ENCODE measurements around the gene CD8B.

The CD8B gene

GRCh38 chr2:86785456-86785855 is 76.2 kb downstream of the CD8B start:
- WGBS, 2 donors (ENCODE audit: extremely low coverage in 2 of 2, insufficient read length in 2 of 2, insufficient replicate concordance in 1 of 2): no CpG with 5 or more reads among the region's 9 CpGs
- no peaks in the 10 kb centered on the region for H3K79me1 ChIP-seq (ENCODE audit: low read depth, low read length)

GRCh38 chr2:86783615-86784339 is 77.9 kb downstream of the CD8B start:
- H2BK12ac ChIP-seq (ENCODE audit: low read length): no peak overlapping the region
- no peak overlapping the region for H4K91ac ChIP-seq (ENCODE audit: low read depth, low read length, poor library complexity)
- DNase-seq (ENCODE audit: low spot score): no peak
- no peak overlapping the region for H4K8ac ChIP-seq (ENCODE audit: low read depth, low read length)
- H3K9me3 ChIP-seq (replicated peaks in 1 of 2; ENCODE audit: control insufficient read depth in 2 of 2, insufficient read depth in 1 of 2, low read depth in 1 of 2, low read length in 2 of 2): peaks cover 0 to 3% of the 10 kb centered on the region in 2 donors
- no peak overlapping the region for H3K23ac ChIP-seq (ENCODE audit: low read depth, low read length, poor library complexity)
- H2BK15ac ChIP-seq (ENCODE audit: low read length): no peak overlapping the region
- no peak overlapping the region for H3K14ac ChIP-seq (ENCODE audit: low read length)
- no peaks in the 10 kb centered on the region for H3K36me3 ChIP-seq (replicated peaks in 1 of 2; ENCODE audit: control insufficient read depth in 2 of 2, insufficient read depth in 2 of 2, low read length in 2 of 2)
- H2AK5ac ChIP-seq (ENCODE audit: low read depth, low read length): no peak overlapping the region
- H3K4me2 ChIP-seq (ENCODE audit: insufficient read depth, low read length, poor library complexity, severe bottlenecking): no peak overlapping the region
- peaks cover 0 to 2% of the 10 kb centered on the region in 2 donors for H3K4me1 ChIP-seq (ENCODE audit: control insufficient read depth in 2 of 2, insufficient read depth in 1 of 2, low read depth in 1 of 2, low read length in 2 of 2)
- no peak overlapping the region for H3K9ac ChIP-seq (ENCODE audit: low read depth, low read length, poor library complexity)
- no peak overlapping the region for H2BK120ac ChIP-seq (ENCODE audit: low read depth, low read length)
- no peak overlapping the region for H3K4me3 ChIP-seq (ENCODE audit: low read length in 2 of 2)
- no CpG with 5 or more reads among the region's 8 CpGs for WGBS, 2 donors (ENCODE audit: extremely low coverage in 2 of 2, insufficient read length in 2 of 2, insufficient replicate concordance in 1 of 2)
- H2AFZ ChIP-seq (ENCODE audit: low read length): no peak overlapping the region
- H3K4ac ChIP-seq (ENCODE audit: low read length): no peak overlapping the region
- no peaks in the 10 kb centered on the region for H3K79me1 ChIP-seq (ENCODE audit: low read depth, low read length)
- H3K18ac ChIP-seq (ENCODE audit: low read length): no peak overlapping the region
- no peak overlapping the region for H3K27ac ChIP-seq (replicated peaks; ENCODE audit: low read length)
- H2BK5ac ChIP-seq (ENCODE audit: low read length): no peak overlapping the region
- peaks cover 4 to 61% (median 15%) of the 10 kb centered on the region in 3 experiments for H3K27me3 ChIP-seq (ENCODE audit: control insufficient read depth in 3 of 3, insufficient read depth in 3 of 3, low read depth in 1 of 3, low read length in 3 of 3)

More at GRCh38 chr2:86785456-86785855, 76.2 kb downstream of the CD8B start:
- no peak overlapping the region for H3K4ac ChIP-seq (ENCODE audit: low read length)
- H3K27ac ChIP-seq (replicated peaks; ENCODE audit: low read length): no peak overlapping the region
- H3K14ac ChIP-seq (ENCODE audit: low read length): no peak overlapping the region
- no peak overlapping the region for H2BK120ac ChIP-seq (ENCODE audit: low read depth, low read length)
- no peak overlapping the region for H3K4me2 ChIP-seq (ENCODE audit: insufficient read depth, low read length, poor library complexity, severe bottlenecking)
- H3K9me3 ChIP-seq (replicated peaks in 1 of 2; ENCODE audit: control insufficient read depth in 2 of 2, insufficient read depth in 1 of 2, low read depth in 1 of 2, low read length in 2 of 2): peaks cover 0 to 7% of the 10 kb centered on the region in 2 donors
- H2AFZ ChIP-seq (ENCODE audit: low read length): no peak overlapping the region
- no peaks in the 10 kb centered on the region for H3K36me3 ChIP-seq (replicated peaks in 1 of 2; ENCODE audit: control insufficient read depth in 2 of 2, insufficient read depth in 2 of 2, low read length in 2 of 2)
- H2BK5ac ChIP-seq (ENCODE audit: low read length): no peak overlapping the region
- H2AK5ac ChIP-seq (ENCODE audit: low read depth, low read length): no peak overlapping the region
- H3K4me1 ChIP-seq (ENCODE audit: control insufficient read depth in 2 of 2, insufficient read depth in 1 of 2, low read depth in 1 of 2, low read length in 2 of 2): peaks cover 2 to 6% of the 10 kb centered on the region in 2 donors
- H3K18ac ChIP-seq (ENCODE audit: low read length): no peak overlapping the region
- H4K8ac ChIP-seq (ENCODE audit: low read depth, low read length): no peak overlapping the region
- no peak overlapping the region for H3K23ac ChIP-seq (ENCODE audit: low read depth, low read length, poor library complexity)
- H3K9ac ChIP-seq (ENCODE audit: low read depth, low read length, poor library complexity): no peak overlapping the region
- H2BK15ac ChIP-seq (ENCODE audit: low read length): no peak overlapping the region
- H3K4me3 ChIP-seq (ENCODE audit: low read length in 2 of 2): no peak overlapping the region
- H4K91ac ChIP-seq (ENCODE audit: low read depth, low read length, poor library complexity): no peak overlapping the region
- no peak for DNase-seq (ENCODE audit: low spot score)
- no peak overlapping the region for H2BK12ac ChIP-seq (ENCODE audit: low read length)
- H3K27me3 ChIP-seq (ENCODE audit: control insufficient read depth in 3 of 3, insufficient read depth in 3 of 3, low read depth in 1 of 3, low read length in 3 of 3): peaks cover 20 to 78% (median 32%) of the 10 kb centered on the region in 3 experiments

- no peak overlapping the region for H4K8ac ChIP-seq (ENCODE audit: low read depth, low read length)
- no CpG with 5 or more reads among the region's 7 CpGs for WGBS, 2 donors (ENCODE audit: extremely low coverage in 2 of 2, insufficient read length in 2 of 2, insufficient replicate concordance in 1 of 2)
- H2BK15ac ChIP-seq (ENCODE audit: low read length): no peak overlapping the region
- H2BK5ac ChIP-seq (ENCODE audit: low read length): no peak overlapping the region
- no peak for DNase-seq (ENCODE audit: low spot score)
- H3K9ac ChIP-seq (ENCODE audit: low read depth, low read length, poor library complexity): no peak overlapping the region
- no peaks in the 10 kb centered on the region for H3K9me3 ChIP-seq (replicated peaks in 1 of 2; ENCODE audit: control insufficient read depth in 2 of 2, insufficient read depth in 1 of 2, low read depth in 1 of 2, low read length in 2 of 2)
- no peak overlapping the region for H3K4me3 ChIP-seq (ENCODE audit: low read length in 2 of 2)
- no peak overlapping the region for H3K14ac ChIP-seq (ENCODE audit: low read length)
- H2AFZ ChIP-seq (ENCODE audit: low read length): no peak overlapping the region
- H3K4ac ChIP-seq (ENCODE audit: low read length): no peak overlapping the region
- no peak overlapping the region for H2BK12ac ChIP-seq (ENCODE audit: low read length)
- no peak overlapping the region for H4K91ac ChIP-seq (ENCODE audit: low read depth, low read length, poor library complexity)
- no peak overlapping the region for H3K4me2 ChIP-seq (ENCODE audit: insufficient read depth, low read length, poor library complexity, severe bottlenecking)
- H2BK120ac ChIP-seq (ENCODE audit: low read depth, low read length): no peak overlapping the region
- H3K79me1 ChIP-seq (ENCODE audit: low read depth, low read length): no peaks in the 10 kb centered on the region
- H2AK5ac ChIP-seq (ENCODE audit: low read depth, low read length): no peak overlapping the region
- peaks cover 0 to 2% of the 10 kb centered on the region in 2 donors for H3K36me3 ChIP-seq (replicated peaks in 1 of 2; ENCODE audit: control insufficient read depth in 2 of 2, insufficient read depth in 2 of 2, low read length in 2 of 2)
- H3K27ac ChIP-seq (replicated peaks; ENCODE audit: low read length): no peak overlapping the region
- peaks cover 0 to 51% (median 5%) of the 10 kb centered on the region in 3 experiments for H3K27me3 ChIP-seq (ENCODE audit: control insufficient read depth in 3 of 3, insufficient read depth in 3 of 3, low read depth in 1 of 3, low read length in 3 of 3)
- H3K4me1 ChIP-seq (ENCODE audit: control insufficient read depth in 2 of 2, insufficient read depth in 1 of 2, low read depth in 1 of 2, low read length in 2 of 2): peaks cover 0 to 2% of the 10 kb centered on the region in 2 donors
- H3K18ac ChIP-seq (ENCODE audit: low read length): no peak overlapping the region
- H3K23ac ChIP-seq (ENCODE audit: low read depth, low read length, poor library complexity): no peak overlapping the region
Observed at GRCh38 chr2:86782748-86783147, 78.9 kb downstream of the CD8B start.

- H4K91ac ChIP-seq (ENCODE audit: low read depth, low read length, poor library complexity): no peak overlapping the region
- no peak overlapping the region for H3K4me2 ChIP-seq (ENCODE audit: insufficient read depth, low read length, poor library complexity, severe bottlenecking)
- H2BK5ac ChIP-seq (ENCODE audit: low read length): no peak overlapping the region
- peaks cover 0 to 2% of the 10 kb centered on the region in 2 donors for H3K4me1 ChIP-seq (ENCODE audit: control insufficient read depth in 2 of 2, insufficient read depth in 1 of 2, low read depth in 1 of 2, low read length in 2 of 2)
- H2AK5ac ChIP-seq (ENCODE audit: low read depth, low read length): no peak overlapping the region
- no peak overlapping the region for H2BK120ac ChIP-seq (ENCODE audit: low read depth, low read length)
- no peak overlapping the region for H3K18ac ChIP-seq (ENCODE audit: low read length)
- H3K14ac ChIP-seq (ENCODE audit: low read length): no peak overlapping the region
- WGBS, 2 donors (ENCODE audit: extremely low coverage in 2 of 2, insufficient read length in 2 of 2, insufficient replicate concordance in 1 of 2): no CpG with 5 or more reads among the region's 9 CpGs
- H3K27me3 ChIP-seq (ENCODE audit: control insufficient read depth in 3 of 3, insufficient read depth in 3 of 3, low read depth in 1 of 3, low read length in 3 of 3): peaks cover 0 to 41% (median 3%) of the 10 kb centered on the region in 3 experiments
- no peak overlapping the region for H2BK15ac ChIP-seq (ENCODE audit: low read length)
- H3K27ac ChIP-seq (replicated peaks; ENCODE audit: low read length): no peak overlapping the region
- no peak overlapping the region for H3K4me3 ChIP-seq (ENCODE audit: low read length in 2 of 2)
- H3K36me3 ChIP-seq (replicated peaks in 1 of 2; ENCODE audit: control insufficient read depth in 2 of 2, insufficient read depth in 2 of 2, low read length in 2 of 2): peaks cover 0 to 9% of the 10 kb centered on the region in 2 donors
- no peak for DNase-seq (ENCODE audit: low spot score)
- H2AFZ ChIP-seq (ENCODE audit: low read length): no peak overlapping the region
- no peaks in the 10 kb centered on the region for H3K9me3 ChIP-seq (replicated peaks in 1 of 2; ENCODE audit: control insufficient read depth in 2 of 2, insufficient read depth in 1 of 2, low read depth in 1 of 2, low read length in 2 of 2)
- no peak overlapping the region for H3K9ac ChIP-seq (ENCODE audit: low read depth, low read length, poor library complexity)
- H3K23ac ChIP-seq (ENCODE audit: low read depth, low read length, poor library complexity): no peak overlapping the region
- H3K79me1 ChIP-seq (ENCODE audit: low read depth, low read length): no peaks in the 10 kb centered on the region
- no peak overlapping the region for H2BK12ac ChIP-seq (ENCODE audit: low read length)
- no peak overlapping the region for H4K8ac ChIP-seq (ENCODE audit: low read depth, low read length)
- no peak overlapping the region for H3K4ac ChIP-seq (ENCODE audit: low read length)
Observed at GRCh38 chr2:86781363-86781762, 80.3 kb downstream of the CD8B start.

Data from neuronal stem cell (in vitro differentiated cells).